ENCODE measurements around the gene CD6.

The CD6 gene

DNA sequence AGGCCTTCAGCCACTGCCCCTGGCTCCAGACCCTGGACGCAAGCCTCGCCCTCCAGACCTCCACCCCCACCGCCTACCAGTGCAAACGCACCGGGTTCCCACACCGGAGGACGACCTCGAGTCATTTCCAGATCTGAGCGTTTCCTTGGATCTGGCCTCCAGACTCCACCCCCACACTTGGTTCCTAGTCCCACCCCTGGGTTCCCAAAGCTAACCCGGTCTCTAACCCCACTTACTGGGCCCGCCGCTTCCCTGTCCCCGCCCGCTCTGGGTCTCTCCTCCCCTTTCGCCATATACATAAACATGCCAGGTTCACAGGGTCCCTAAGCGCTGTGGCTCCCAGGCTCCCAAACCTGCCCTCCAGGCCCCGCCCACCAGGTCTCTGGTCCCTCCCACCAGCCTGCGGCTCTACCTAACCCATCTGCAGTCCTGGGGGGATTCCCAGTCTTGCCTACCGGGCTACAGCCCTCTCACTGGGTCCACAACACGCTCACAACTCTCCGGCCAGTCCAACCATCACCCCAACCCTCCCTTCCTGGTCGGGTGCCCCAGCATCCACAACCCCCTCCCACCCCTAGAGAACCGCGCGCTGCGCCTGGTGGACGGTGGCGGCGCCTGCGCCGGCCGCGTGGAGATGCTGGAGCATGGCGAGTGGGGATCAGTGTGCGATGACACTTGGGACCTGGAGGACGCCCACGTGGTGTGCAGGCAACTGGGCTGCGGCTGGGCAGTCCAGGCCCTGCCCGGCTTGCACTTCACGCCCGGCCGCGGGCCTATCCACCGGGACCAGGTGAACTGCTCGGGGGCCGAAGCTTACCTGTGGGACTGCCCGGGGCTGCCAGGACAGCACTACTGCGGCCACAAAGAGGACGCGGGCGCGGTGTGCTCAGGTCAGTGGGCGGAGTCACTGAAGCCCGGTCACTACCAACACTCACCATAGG, 36.7 kb downstream of the CD6 start:
- in situ Hi-C loops (cut with HindIII; ENCODE audit: low sequenced_read_pairs), result loop anchor here (5.0 kb wide), 1 partner anchor 69 kb away; no protein-coding TSS in a partner anchor

DNA sequence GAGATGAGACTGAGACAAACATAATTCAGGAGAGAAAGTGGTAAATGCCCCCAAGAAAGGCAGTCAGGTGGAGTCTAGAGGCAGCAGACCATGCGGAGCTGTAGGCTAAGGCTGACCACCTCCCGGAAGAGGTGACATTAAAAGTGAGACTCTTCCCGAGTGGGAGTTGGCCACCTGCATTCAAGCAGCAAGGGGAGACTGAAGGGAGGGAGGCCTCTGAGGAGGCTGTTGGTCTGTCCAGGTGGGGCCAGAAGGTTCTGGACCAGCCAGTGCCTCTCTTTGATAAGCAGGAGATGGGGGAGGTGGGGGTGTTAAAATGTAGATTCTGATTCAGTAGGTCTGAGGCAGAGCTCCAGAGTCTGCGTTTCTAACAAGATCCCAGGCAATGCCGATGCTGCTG, 37.5 kb downstream of the CD6 start:
- in situ Hi-C loops (cut with HindIII; ENCODE audit: low sequenced_read_pairs), result loop anchor here (5.0 kb wide), 1 partner anchor 68 kb away; no protein-coding TSS in a partner anchor

DNA sequence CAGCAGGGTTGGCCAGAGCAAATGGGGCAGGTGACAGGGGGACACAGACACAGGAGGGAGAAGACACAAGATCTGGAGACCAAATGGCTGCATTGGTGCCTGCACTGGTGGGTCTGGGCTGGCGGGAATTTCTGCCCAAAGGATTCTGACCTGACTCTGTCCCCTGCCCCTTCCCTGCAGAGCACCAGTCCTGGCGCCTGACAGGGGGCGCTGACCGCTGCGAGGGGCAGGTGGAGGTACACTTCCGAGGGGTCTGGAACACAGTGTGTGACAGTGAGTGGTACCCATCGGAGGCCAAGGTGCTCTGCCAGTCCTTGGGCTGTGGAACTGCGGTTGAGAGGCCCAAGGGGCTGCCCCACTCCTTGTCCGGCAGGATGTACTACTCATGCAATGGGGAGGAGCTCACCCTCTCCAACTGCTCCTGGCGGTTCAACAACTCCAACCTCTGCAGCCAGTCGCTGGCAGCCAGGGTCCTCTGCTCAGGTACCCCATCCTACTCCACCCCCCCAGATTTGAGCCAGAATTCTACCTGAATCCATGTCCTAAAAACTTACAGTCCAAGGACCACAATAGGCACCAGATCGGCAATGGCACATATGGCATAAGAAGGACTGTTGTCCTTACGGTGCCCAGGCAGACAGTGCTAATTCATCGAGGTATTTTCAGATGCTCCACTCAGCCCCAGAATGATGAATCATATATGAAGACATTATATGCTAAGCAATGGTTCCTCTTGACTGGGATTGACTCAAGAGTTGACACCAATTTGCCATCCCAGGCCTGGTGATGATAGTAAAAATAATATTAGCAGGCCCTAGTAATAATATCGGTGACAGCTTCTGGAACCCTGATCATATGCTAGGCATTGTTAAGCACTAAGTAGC, 38.2 kb downstream of the CD6 start:
- in situ Hi-C loops (cut with HindIII; ENCODE audit: low sequenced_read_pairs), result loop anchor here (5.0 kb wide), 1 partner anchor 68 kb away; no protein-coding TSS in a partner anchor

DNA sequence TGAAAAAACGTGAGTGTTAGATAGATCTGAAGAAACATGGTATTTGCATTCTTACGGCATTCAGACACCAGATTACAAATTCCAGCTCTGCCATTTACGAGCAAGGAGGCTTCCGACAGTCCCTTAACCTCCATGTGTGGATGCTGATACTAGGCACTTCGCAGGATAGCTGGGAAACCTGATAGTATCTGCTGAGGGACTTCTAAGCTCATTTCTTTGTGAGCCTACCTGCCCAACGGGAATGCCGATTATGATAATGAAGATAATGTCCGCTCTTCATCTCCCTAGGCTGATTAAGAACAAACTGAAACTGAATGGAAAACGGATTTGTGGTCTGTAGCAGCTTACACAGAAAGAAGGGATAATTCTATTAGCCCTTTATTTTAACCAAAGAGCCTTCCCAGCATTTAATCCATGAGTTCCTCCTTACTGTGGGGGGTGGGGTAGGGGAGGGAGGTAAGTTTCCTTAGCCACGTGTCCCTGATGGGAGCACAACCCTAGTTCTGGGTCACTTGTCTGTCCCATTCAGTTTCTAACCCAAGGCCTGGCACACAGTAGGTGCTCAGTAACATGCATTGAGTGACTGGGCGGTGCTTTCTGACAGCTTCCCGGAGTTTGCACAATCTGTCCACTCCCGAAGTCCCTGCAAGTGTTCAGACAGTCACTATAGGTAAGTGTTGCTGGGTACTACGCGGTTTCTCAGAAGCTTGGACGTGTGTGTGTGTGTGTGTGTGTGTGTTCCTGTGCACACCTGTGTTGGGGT, 39.2 kb downstream of the CD6 start:
- in situ Hi-C loops (cut with HindIII; ENCODE audit: low sequenced_read_pairs), result no loop called here

DNA sequence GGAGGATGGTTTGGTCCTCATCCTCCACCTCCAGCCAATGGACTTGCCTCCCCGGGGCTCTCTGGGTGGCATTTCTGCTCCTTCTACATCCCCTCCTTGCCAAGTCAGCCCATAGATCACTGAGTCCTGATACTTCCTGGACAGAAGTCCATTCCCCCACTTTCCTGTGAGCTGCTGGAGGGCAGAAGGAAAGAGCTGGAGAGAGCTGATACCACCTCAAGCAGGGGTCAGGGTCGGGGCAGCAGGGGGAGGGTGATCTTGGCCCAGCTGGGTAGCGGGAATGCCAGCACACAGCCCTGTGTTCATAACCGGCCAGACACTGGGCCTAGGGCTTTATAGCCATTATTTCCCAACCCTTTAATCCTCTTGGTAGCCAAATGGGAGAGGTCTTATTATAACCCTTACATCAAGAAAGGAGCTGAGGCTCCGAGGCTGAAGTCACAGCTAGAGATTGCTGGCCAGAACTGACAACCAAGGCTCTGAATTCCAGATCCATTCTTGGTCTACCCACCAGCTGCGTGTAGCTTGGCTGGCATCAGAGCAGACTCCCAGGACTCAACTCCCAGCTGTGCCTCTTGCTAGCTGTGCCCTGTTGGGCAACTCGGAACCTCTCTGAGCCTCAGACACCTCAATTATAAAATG, 39.9 kb downstream of the CD6 start:
- in situ Hi-C loops (cut with HindIII; ENCODE audit: low sequenced_read_pairs), result no loop called here

DNA sequence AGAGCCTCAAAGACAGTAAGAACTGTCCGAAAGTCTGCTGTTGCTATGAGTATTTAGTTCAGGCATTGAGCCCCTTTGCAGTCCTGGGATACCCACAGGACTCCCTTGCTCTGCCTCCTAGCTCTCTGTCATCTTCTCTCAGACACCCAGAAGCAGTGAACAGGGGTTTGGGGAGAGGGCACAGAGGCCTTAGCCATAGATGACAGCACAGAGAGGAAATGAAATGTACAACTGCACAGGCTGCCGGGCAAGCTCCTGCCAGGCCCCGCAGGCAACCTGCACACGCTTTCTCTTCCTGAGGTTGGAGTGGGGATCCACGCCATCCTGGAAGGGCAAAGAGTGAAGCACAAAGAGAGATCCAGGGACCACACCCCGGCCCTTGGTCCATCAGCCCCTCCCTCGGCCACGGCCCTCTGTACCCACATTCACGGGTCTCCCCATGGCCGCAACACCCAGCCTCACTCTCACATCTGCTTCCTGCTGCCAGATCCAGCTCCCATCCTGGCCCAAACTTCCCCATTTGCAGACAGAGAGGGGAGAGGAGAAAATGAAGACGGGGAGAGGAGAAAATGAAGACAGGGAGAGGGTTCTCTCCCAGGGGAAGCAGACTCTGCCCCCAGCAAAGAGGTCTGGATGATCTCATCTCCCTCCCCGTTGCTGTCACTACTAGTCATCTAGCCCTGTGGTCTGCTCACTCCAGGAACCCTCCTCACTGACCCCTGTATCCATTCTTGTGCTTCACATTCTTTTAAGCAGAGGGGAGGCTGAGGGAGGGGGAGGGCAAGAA, 40.7 kb downstream of the CD6 start:
- in situ Hi-C loops (cut with HindIII; ENCODE audit: low sequenced_read_pairs), result no loop called here

DNA sequence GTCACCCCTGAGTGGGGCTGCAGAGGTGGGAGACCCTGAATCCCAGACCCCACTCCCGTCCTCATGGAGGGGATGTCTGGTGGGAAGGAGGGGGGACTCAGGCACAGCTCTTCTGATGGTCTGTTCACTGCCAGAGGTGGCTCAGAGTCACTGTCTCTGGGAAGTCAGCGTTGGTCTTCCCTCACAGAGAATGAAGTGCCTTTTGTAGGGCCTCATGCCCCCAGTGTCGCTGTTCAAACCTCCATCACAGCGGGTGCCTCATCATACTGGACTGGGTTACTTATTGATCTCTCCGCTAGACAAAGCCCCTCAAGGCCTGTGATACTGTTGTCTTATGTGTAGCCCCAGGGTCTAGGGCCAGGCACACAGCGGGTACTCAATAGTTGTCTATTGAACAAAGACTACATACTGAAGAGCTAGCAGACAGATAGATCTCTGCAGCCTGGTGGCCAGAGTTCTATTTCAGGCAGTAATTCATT, 41.3 kb downstream of the CD6 start:
- in situ Hi-C loops (cut with HindIII; ENCODE audit: low sequenced_read_pairs), result no loop called here

DNA sequence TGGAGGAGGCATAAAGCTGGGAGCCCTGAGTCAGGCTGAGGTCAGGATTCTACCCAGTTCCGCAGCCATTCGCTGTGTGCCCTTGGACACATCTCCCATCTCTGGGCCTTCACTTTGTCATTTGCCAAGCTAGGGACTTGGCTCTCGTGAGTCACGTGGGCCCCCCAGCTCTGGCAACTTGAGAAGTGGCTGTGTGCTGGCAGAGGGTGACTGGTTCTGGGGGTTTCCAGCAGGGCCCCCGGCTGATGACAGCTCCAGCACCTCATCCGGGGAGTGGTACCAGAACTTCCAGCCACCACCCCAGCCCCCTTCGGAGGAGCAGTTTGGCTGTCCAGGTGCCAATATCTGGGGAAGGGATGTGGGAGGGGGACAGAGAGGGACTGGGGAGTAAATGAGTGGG, 46.6 kb downstream of the CD6 start:
- in situ Hi-C loops (cut with HindIII; ENCODE audit: low sequenced_read_pairs), result no loop called here

DNA sequence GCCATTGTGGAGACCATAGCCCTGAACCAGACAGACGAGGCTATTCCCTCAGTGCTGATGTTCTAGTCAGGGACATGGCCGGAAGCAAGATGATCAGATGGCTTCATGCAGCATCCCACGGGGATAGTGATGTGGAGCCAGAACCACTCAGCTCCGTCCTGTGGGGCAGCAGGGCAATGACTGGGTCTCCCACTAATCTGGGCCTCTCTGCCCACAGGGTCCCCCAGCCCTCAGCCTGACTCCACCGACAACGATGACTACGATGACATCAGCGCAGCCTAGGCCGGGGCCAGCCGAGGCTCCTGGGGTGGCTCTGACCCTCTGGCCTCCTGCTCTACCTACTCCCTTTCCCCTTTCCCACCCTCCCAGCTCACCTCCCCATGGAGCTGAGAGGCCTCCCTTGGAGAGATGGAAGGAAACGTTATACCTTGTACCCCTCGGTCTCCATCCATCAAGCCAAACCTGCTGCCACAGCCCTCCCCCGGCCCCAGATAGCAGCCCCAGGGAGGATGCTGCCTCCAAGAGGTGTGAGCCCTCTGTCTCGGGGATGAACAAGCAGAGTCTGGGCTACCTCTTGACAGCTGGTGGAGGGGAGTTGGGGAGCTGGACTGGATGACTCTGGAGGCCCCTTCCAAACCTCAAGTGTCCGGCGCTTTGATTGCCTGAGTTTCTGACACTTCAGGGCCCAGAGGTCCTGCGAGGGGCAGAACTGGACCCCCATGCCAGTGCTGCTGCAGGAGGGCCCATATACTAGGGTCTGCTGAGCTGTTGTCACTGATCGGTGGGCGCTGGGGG, 47.8 kb downstream of the CD6 start:
- in situ Hi-C loops (cut with HindIII; ENCODE audit: low sequenced_read_pairs), result no loop called here

DNA sequence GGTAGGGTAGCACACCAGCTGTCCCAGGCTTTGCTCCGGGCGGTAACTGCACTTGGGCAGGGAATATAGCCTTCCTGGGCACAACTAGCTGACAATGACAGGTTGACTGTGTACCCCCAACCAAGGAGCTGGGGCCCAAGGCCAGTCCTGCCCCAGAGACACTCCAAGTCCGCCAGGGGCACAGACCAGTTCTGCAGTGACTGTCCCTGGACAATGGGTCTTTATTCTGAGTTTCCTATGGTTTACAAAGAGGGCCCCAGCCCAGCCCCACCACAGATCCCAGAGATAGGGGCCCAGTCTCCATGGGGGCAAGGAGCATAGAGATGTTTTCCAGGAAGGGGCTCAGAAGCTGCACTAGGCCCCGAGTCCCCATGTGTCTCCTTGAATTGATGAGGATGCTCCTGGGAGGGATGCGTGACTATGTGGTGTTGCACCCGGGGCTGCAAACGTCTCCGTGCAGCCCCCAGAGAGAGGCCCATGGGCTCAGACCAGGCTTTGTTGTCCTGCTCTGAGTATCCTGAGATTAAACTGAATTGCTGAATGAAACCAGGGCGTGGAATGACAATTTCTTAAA, 48.4 kb downstream of the CD6 start:
- in situ Hi-C loops (cut with HindIII; ENCODE audit: low sequenced_read_pairs), result no loop called here

DNA sequence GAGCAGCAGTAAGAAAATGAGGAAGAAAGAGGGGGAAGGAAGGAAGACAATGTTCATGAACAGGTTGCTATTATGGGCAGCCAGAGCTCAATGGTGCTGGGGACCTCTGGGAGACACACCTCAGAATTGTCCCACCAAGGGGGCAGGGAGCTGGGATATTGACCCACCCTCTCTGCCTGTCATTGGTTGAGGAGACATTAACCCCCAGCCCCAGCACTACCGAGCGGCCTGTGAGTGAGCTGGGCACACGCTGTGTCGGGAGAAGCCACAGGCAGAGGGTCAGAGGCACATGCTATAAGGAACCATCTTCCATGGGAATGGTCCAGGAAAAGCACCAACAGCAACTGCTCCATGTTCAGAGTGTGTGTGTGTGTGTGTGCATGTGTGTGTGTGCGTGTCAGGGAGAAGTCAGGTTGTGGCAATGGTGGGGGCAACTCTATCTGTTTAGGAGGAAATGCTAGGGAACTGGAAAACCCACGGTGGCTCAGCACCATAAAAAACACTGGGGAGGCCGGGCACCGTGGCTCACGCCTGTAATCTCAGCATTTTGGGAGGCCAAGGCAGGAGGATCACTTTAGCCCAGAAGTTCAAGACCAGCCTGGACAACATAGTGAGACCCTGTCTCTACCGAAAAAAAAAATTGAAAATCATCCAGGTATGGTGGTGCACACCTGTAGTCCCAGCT, 49.2 kb downstream of the CD6 start:
- in situ Hi-C loops (cut with HindIII; ENCODE audit: low sequenced_read_pairs), result no loop called here

DNA sequence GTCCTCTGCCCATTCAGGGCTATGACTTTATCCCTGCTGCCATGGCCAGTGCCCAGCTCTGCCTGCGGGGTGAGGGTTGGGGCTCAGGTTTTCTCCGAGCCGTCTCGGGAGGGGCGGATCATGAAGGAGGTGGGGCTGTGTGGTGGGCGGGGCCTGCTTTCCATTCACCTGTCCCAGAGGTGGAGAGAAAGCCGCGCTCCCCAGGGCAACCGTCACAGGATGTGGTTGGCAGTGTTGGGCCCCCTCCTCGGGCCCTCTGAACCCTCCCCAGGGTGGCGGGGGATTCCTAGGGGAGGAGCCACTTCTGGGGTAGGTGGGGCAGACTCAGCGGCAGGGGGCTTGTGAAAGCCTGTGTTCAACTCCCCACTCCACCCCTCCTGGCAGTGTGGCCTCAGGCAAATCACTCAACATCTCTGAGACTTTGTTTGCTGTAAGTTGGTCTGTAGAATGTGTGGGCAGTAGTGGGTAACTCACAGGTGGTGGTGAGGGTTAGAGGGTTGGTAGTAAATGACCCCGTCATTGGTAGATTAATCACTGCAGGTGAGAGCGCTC, 50.3 kb downstream of the CD6 start:
- in situ Hi-C loops (cut with HindIII; ENCODE audit: low sequenced_read_pairs), result no loop called here

DNA sequence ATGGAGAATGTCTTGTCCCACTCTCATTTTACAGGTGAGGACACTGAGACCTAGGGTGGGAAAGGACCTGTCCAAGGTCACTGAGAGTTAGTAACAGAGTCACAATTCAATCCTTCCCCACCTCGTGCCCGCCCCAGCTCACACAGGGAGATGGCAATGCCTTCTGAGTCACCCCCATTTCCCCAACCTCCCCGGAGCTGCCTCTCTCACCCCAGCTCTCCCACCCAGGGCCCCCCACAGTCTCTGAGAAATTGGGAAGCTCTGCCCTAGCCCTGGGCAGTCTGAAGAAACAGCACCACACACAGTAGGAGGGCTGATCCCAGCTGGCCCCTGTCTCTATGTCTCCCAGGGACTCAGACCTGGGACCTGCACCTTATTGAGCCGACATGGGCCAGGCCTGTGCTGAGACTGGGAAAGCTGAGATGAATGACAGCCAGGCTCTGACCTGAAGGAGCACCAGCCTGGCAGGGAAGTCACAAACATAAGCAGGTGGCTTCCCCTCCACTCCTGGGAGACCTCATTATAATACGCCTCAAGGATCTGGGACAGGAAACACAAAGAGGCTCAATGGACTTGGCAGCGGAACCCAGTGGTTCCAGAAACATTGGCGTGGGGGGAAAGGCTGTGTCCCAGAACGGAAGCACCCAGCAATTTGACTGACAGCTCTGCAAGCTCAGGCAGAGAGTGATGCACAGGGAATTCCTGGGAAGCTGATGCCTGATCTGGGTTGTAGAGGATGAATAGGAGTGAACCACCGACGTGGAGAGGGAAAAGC, 51.0 kb downstream of the CD6 start:
- in situ Hi-C loops (cut with HindIII; ENCODE audit: low sequenced_read_pairs), result no loop called here

DNA sequence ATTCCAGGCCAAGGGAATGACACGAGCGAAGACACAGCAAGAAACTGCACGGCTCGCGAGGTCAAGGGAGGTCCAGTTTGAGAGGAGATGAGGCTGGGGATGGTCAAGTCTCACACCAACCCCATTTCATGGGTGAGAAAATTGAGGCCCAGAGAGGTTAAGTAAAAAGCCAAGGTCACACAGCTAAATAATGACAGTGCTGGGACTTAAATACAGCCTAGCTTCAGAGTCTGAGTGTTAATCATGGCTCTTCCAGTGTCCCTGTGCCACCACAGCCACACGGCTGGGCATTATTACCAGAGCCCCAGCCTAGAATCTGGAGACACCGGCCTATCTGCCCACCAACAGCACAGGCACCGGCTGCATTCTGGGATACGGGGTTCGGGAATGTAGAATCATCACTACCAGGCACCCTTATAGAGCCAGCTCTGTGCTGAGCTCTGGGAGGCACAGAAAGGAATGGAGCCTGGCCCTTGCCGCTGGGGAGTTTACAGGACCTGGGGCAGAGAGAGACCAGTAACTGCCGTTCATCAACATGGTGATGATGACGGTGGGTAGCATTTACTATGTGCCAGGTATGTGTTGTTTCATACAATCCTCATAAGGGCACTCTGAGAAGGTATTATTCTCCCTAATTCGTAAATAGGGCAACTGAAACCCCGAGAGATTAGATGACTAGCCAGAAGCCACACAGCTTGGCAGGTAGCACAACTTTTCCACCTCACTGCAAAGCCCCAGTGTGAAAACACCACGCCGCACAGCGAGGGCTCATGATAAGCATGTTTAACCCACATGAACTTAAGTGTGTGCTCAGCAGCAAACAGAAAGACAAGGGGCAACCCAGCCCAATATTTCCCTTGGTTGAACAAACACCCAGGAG, 51.8 kb downstream of the CD6 start:
- in situ Hi-C loops (cut with HindIII; ENCODE audit: low sequenced_read_pairs), result no loop called here

DNA sequence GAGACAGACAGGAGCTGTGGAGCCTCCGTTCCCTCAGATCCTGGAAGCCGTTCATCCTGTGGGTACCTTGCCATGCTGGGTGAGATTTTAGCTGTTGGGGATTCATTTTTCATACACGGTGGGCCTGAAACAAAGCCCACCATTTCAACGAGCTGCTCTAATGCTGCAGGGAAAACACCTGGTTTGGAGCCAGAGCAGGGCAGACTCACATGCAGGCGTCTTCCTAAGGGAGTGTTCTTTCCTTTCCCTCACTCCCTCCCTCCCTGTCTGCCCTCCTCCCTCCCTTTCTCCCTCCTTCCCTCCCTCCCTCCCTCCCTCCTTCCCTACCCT, 52.5 kb downstream of the CD6 start:
- in situ Hi-C loops (cut with HindIII; ENCODE audit: low sequenced_read_pairs), result no loop called here
